ENCODE measurements around the gene RMDN3. TPM values are rescaled to one million over a fixed set of nuclear protein-coding genes. Genes with fewer than 3 reads are reported as not detected.

RMDN3 gene, protein sequence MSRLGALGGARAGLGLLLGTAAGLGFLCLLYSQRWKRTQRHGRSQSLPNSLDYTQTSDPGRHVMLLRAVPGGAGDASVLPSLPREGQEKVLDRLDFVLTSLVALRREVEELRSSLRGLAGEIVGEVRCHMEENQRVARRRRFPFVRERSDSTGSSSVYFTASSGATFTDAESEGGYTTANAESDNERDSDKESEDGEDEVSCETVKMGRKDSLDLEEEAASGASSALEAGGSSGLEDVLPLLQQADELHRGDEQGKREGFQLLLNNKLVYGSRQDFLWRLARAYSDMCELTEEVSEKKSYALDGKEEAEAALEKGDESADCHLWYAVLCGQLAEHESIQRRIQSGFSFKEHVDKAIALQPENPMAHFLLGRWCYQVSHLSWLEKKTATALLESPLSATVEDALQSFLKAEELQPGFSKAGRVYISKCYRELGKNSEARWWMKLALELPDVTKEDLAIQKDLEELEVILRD
- total RNA-seq (2022) (23.5 and 25.5 TPM in 2 replicates), Bru-seq, nascent RNA (percentile 61 among the genes with signal in this experiment), BruChase-seq, experiment 1, labeled RNA remaining after a 6-hour chase (percentile 70 among the genes with signal in this experiment), BruChase-seq, experiment 2, labeled RNA remaining after a 2-hour chase (percentile 75 among the genes with signal in this experiment)
- long read RNA-seq, transcript RMDN3-202 (13 exons, 2,251 nt) = major isoform, 35 of 67 reads
- long read RNA-seq, partial matches to known transcripts = 2 of 67 reads
- long read RNA-seq, other reads (novel, unspliced or antisense) = 30 of 67 reads

DNA sequence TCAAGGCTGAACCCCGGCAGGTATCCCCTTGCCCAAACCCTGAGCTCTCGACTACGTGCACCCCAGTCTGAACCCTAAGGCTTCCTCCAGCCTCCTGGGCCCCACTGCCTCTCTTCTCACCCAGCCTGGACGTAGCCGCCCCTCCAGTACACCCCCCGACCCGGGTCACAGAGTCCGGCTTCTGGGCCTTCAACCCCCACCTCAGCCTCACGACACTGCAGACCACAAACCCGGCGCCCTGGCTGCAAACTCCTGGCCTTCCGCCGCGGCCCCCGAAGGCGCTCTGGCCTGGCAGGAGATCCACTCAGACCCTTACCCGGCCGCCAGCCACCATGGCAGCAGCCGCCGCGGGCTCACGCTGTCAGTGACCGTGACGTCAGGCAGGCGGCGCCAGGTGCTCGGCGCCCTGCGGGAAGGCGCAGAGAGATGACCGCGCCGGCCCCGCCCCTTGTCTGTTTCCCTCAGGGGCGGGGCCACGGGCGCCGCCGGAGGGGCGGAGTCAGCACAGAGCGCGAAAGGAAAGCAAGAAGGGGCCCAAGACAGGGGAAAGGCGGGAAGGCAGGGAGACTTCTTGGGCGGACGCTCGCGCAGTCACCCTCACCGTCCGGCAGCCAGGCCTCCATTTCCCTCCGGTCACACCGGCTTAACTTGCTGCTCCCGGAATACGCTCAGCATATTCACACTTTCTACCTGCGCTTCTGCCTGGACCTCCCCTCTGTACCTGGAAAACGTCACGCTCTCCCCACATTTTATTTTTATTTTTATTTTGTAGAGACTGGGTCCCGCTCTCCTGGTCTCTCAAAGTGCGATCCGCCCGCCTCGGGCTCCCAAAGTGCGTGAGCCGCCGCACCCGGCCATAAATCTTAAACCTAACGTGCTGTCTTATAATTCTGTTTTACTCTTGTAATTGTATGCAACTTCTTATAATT, at the start of gene RMDN3:
RMDN3 (minus strand) TSS at position 372 of the 929 bp plus-strand sequence. CDS start 471 bp downstream, outside the sequence.
- Mint-ChIP-seq H3K9me3 (ENCODE audit: low read depth, unreplicated experiment) (no peaks in the 10 kb centered on the region), H3K27ac (ENCODE audit: unreplicated experiment) (peak within 1 kb of the TSS; percentile 53), H3K4me3 (ENCODE audit: low read depth, unreplicated experiment) (peak within 1 kb of the TSS; percentile 93), H3K27me3 (ENCODE audit: unreplicated experiment) (no peaks in the 10 kb centered on the region), H3K36me3 (ENCODE audit: insufficient read depth, unreplicated experiment) (peaks cover 25% of the 10 kb centered on the region), H3K4me1 (ENCODE audit: low read depth, unreplicated experiment) (no peaks in the 10 kb centered on the region)
- TSS peak; percentile 92 for BruUV-seq (replicated peaks)
- no peak for TF ChIP-seq CTCF (IDR thresholded peaks at IDR 0.05; ENCODE audit: unreplicated experiment)
- CTCF ChIA-PET = no interaction called here
- DNase-seq = peak; percentile 90
- intact Hi-C loops (cut with micrococcal nuclease; ENCODE audit: unreplicated experiment) = no loop called here

DNA sequence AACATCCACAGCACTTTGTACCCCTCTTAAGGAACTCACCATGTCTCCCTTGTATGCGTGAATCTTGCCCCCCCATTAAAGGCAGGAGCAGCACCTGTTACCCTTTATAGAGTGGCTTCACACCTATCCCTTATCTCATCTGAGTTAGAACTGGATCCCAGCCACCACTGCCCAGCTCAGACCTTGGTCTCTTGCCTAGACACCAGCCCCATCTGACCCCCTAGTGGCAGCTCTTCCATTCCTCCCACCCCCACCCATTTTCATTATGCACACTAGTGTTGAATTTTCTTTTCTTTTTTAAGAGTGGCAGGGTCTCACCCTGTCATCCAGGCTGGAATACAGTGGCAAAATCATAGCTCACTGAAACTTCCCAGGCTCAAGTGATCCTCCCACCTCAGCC, 48.6 kb upstream of the RMDN3 start:
- H3K27me3 Mint-ChIP-seq (ENCODE audit: unreplicated experiment) = no peaks in the 10 kb centered on the region
- no peak for DNase-seq
- no peak overlapping the region for H3K4me3 Mint-ChIP-seq (ENCODE audit: low read depth, unreplicated experiment)
- no TSS peak for BruUV-seq (replicated peaks)
- no peak for TF ChIP-seq CTCF (IDR thresholded peaks at IDR 0.05; ENCODE audit: unreplicated experiment)
- intact Hi-C loops (cut with micrococcal nuclease; ENCODE audit: unreplicated experiment) = no loop called here
- no peak overlapping the region for H3K27ac Mint-ChIP-seq (ENCODE audit: unreplicated experiment)
- H3K36me3 Mint-ChIP-seq (ENCODE audit: insufficient read depth, unreplicated experiment) = peaks cover 13% of the 10 kb centered on the region
- H3K9me3 Mint-ChIP-seq (ENCODE audit: low read depth, unreplicated experiment) = no peaks in the 10 kb centered on the region
- H3K4me1 Mint-ChIP-seq (ENCODE audit: low read depth, unreplicated experiment) = no peaks in the 10 kb centered on the region
- CTCF ChIA-PET = no interaction called here

DNA sequence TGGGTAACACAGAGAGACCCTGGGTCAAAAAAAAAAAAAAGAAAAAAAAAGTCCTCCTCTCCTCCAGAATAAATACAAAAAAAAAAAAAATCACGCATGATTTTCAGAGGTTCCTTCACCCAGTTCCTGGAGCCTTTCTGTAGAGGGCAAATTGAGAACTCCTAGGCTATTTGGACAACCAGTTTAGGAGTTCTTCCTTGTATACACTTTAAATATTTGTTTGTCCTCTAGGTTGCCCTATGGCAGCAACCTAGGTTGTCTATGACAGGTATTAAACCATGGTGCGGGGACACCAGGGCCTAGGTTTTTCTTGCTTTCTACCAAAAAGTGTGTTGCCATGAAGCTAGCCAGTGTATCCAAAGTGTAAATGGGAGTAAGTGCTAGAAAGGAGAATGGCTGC, 48.0 kb upstream of the RMDN3 start:
- H3K36me3 Mint-ChIP-seq (ENCODE audit: insufficient read depth, unreplicated experiment) = peaks cover 13% of the 10 kb centered on the region
- H3K4me3 Mint-ChIP-seq (ENCODE audit: low read depth, unreplicated experiment) = no peak overlapping the region
- H3K9me3 Mint-ChIP-seq (ENCODE audit: low read depth, unreplicated experiment) = no peaks in the 10 kb centered on the region
- CTCF ChIA-PET = no interaction called here
- BruUV-seq (replicated peaks) = no TSS peak
- H3K27me3 Mint-ChIP-seq (ENCODE audit: unreplicated experiment) = no peaks in the 10 kb centered on the region
- H3K27ac Mint-ChIP-seq (ENCODE audit: unreplicated experiment) = no peak overlapping the region
- DNase-seq = no peak
- H3K4me1 Mint-ChIP-seq (ENCODE audit: low read depth, unreplicated experiment) = no peaks in the 10 kb centered on the region
- intact Hi-C loops (cut with micrococcal nuclease; ENCODE audit: unreplicated experiment) = no loop called here
- no peak for TF ChIP-seq CTCF (IDR thresholded peaks at IDR 0.05; ENCODE audit: unreplicated experiment)

- DNase-seq = no peak
- intact Hi-C loops (cut with micrococcal nuclease; ENCODE audit: unreplicated experiment) = no loop called here
- H3K27ac Mint-ChIP-seq (ENCODE audit: unreplicated experiment) = no peak overlapping the region
- H3K36me3 Mint-ChIP-seq (ENCODE audit: insufficient read depth, unreplicated experiment) = no peaks in the 10 kb centered on the region
- BruUV-seq (replicated peaks) = no TSS peak
- H3K9me3 Mint-ChIP-seq (ENCODE audit: low read depth, unreplicated experiment) = no peaks in the 10 kb centered on the region
- H3K4me3 Mint-ChIP-seq (ENCODE audit: low read depth, unreplicated experiment) = no peak overlapping the region
- no peak for TF ChIP-seq CTCF (IDR thresholded peaks at IDR 0.05; ENCODE audit: unreplicated experiment)
- H3K27me3 Mint-ChIP-seq (ENCODE audit: unreplicated experiment) = no peaks in the 10 kb centered on the region
- H3K4me1 Mint-ChIP-seq (ENCODE audit: low read depth, unreplicated experiment) = peaks cover 13% of the 10 kb centered on the region
- CTCF ChIA-PET = no interaction called here
Observed at GRCh38 chr15:40799523-40799922, 44.5 kb upstream of the RMDN3 start.
